GM19035 (cell line): ENCODE results near the gene RIMS4.

ENCODE experiments used
- ATAC-seq: cut with Tn5 transposase; IDR thresholded peaks from one replicate; pipeline ENCODE4 v1.9.1; 2021; ENCODE audit not compliant: unreplicated experiment

The RIMS4 gene

DNA sequence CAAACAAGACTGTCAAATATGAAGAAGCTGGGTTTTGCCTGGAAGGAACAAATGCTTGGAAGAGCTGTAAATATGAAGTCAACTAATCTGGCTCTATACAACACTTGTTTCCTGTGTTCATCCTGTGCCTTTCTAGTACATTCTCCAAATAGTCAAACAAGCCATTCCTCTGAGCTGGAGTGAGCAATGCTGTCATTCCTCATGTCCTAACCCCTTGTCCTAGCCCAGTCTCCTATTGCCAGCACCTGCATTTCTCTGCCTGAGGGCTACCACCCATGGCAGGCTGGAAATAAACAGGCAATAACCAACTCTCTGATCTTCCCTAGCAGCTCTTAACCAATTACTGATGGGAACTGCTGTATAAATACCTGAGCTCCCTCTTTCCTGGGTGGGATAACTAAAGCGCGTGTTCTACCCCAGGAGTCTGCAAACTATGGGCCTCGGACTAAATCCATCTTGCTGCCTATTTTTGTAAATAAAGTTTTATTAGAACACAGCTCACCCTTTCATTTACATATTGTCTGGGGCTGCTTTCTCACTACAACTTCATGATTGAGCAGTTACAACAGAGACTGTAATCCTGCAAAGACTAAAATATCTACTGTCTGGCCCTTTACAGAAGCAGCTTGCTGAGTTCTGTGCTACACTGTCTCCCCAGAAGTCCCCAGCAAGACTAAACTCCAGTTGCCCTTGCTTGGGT lies 13.4 kb downstream of the RIMS4 start:
- no peak for ATAC-seq

- no peak for ATAC-seq
These were observed 14.0 kb downstream of the RIMS4 start for GRCh38 chr20:44796311-44796710.

DNA sequence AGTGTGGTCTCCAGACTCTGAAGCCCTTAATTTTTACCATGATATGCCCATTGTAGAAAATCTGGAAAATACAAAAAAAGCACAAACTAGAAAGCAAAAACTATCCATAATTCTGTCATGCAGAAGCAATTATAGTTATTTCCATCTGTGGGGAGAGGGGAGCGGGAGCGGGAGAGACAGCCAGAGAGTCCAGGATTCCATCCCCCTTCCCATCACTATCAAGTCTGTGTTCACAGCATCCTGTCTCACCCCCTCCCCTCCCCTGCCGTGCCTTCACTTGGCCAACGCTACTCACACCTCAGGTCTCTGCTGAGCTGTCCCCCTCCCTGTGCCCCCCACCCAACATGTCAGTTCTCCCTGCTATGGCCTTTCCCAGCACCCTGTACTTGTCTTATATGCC lies 14.5 kb downstream of the RIMS4 start:
- no peak for ATAC-seq

DNA sequence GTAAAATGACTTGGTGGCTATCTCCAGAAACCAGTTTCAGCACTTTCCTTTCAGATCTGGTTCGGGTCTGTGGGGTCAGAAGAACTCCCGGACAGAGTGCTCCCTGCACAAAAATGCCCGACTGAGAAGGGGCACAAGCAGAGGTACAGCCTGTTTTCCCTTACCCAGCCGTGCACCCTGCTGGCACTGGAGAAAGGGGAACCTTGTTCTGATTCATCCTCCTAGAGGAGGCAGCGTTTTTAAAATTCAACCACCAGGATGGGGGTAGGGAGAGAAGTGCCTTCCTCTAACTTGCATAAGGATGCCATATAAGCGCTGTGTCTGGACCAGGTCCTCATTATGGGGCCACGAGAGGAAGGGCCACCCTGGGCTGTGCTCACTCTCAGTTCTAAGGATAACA lies 17.6 kb downstream of the RIMS4 start:
- ATAC-seq: no peak

DNA sequence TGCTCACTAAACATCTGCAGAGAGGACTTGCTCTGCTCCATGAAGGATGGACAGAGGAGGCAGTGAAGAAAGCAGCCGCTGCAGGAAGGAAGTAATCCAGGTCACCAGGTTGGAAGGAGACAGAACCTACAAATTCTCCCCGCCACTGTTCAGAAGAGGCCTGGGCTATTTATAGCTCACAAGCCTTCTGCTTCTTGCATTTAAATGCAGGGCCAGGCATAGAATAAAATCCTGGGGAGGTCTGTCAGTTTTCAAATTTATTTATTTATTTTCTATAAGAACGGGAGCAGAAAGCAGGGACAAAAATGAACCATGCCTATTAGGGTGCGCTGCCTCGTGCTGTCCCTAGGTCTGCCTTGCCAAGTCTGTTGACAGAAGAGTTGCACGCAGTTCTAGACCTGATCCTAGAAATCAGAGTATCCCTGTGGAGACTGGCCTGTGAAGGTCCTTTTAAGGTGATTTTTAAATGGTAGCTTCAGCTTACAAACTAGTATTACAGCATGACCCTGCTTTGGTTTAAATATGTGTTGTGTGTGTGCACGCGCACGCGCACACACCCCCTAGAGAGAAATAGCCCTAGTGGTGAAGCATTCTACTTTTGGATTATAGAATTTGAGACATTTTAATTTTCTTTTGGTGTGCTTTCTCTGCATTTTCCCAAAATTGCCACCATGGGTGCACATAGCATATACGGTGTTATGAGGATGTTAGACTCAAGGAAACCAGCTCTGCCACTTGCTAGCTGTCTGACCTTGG lies 19.5 kb downstream of the RIMS4 start:
- ATAC-seq: no peak

DNA sequence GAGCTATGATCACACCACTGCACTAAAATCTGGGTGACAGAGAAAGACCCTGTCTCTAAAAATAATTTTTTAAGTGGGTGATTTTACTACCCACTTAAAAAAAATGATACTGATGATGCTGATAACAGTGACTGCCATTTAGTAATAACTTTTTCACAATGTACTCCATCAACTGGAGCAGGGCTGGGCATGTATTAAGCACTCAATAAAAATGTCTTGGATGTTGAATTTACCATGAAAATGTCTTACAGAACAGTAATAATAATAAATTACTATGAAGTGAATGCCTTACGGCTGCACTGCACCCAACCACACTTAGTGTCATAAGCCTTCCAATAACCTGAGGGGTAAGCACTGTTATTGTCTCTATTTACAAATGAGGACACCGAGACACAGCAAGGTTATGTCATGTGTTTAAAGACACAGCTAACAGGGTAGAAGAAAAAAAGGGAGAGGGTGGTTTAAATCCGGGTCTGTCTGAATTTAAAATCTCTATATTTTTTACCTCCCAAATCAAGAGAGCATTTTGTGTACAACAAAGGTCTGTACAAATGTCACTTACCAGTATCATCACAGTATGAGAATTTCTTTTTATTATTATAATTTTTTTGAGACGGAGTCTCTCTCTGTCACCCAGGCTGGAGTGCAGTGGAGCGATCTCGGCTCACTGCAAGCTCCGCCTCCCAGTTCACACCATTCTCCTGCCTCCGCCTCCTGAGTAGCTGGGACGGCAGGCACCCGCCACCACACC lies 21.5 kb downstream of the RIMS4 start:
- no peak for ATAC-seq

DNA sequence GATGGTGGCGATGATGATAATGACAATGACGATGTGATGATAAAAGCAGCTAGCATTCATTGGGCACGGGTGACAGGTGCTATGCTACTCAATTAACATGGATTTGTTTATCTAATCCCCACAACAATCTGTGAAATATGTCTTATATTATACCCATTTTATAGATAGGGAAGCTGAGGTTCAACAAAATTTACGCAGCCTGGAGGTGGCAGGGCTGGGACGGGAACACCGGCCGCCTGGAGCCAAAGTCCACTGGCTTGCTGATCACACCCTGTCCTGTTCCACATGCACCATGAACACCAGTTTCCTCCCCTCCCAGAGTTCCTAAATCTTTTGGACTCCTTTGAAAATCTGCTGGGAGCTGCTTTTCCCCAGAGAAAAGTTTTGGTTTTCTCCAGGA lies 23.0 kb downstream of the RIMS4 start:
- no peak for ATAC-seq

DNA sequence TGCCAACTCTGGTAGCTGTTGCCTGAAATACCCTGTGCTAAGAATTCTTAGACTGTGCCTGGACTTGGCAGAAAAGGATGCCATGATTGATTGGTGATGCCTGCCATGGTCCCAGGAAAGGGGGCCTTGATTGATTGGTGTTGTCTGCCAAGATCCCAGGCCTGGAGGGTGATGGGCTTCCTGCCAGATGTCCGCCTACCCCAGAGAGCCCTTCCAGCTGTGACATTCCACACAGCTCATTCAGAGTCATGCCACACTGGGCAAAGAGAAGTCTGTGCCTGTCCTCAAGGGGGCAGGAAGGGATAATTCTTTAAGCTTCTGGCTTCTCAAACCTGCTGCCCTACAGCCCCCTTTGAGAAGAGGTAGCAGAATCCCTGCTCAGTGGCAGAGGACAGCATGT lies 24.6 kb downstream of the RIMS4 start:
- no peak for ATAC-seq

- ATAC-seq: no peak
These were observed 25.7 kb downstream of the RIMS4 start for GRCh38 chr20:44784688-44785087.

- ATAC-seq: no peak
These were observed 28.6 kb downstream of the RIMS4 start for GRCh38 chr20:44781791-44782190.

DNA sequence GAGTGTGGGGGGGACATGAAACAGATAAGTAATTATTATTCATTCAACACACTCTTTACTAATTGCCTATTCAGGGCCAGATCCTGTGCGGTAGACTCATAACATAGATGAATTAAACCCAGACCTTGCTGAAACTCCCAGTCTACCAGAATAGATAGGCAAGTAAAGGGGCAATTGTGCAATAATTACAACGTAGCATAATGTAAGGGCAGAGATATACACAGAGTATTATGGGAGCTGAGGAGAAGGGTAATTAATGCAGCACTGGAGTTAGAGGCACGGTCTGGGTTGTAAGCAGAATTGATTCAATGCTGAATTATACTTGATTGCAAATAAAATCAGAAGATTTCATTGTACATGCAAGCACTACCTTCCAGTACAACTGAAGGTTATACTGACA lies 29.2 kb downstream of the RIMS4 start:
- ATAC-seq: no peak

GRCh38 chr20:44780226-44780625 lies 30.1 kb downstream of the RIMS4 start:
- ATAC-seq: no peak

GRCh38 chr20:44776980-44777379 lies 33.4 kb downstream of the RIMS4 start:
- no peak for ATAC-seq

DNA sequence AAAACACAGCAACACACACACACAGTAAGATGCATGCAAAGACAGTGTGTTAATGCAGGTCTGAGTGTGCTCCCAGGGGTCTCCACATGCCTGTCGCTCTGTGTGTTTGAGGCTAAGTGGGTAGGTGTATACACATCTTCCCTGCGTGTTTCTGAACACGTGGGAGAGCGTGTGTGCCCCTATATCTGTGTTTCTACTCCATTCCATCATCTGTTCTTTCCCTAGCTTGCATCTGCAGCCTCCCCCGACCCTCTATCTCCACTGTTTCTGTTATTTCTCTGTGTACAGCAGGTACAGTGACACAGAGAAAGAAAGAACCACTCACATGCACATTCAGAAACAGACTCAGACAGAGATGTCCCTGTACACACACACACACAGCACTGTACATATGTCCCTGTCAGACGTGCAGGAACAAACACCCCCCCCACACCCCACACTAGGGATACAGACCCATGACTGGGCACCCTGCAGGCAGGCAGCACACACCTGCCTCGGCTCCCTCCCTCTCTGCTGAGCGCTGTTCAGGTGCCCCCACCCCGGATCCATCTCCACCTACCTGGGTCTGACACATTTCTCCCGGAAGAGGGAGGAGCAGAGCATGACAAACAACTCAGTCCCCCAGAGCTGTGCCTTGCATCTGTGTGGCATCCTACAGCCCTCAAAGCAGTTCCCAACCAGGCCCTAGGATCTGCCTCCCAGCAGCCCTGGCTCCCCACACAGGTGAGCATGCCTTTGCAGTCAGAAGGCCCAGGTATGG lies 37.1 kb downstream of the RIMS4 start:
- ATAC-seq: no peak

DNA sequence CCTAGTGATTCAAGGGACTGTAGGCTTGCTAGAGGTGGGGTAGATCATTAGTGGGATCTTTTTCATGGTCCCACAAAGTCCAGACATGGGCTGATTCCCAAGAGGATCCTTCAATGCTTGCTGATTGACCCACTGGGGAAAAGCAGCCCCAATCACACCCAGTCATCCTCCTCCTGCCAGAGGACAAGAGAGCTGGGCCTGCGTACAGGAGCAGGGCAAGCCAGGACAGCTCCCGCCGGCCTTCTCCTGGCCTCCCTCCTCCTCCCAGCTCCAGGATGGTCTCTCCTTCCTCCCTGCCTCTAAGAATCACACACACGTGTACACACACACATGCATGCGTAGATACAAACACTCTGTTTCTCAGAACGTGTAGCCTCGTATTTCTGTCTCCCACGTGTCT lies 37.7 kb downstream of the RIMS4 start:
- no peak for ATAC-seq

GRCh38 chr20:44771172-44771535 lies 39.2 kb downstream of the RIMS4 start:
- no peak for ATAC-seq

- ATAC-seq: no peak
These were observed 39.7 kb downstream of the RIMS4 start for GRCh38 chr20:44770484-44771171.

DNA sequence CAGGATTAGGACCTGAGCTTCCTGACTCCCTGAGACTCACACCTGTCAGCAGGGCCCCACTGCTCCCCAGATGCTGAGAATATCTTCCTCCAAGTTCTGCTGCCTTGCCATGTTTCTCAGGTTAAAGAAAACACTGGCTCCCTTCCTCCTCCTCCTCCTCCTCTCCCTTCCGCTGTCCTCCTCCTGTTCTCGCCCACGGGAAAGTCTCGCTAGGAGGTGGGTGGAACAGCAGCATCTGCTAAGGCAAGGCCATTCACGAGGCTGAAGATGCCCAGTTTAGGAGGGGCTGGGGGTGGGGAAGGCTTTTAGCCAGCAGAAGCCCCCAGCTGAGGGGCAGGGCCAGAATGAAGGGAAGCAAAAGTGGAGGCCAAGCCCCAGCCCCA lies 40.9 kb downstream of the RIMS4 start:
- ATAC-seq: no peak

DNA sequence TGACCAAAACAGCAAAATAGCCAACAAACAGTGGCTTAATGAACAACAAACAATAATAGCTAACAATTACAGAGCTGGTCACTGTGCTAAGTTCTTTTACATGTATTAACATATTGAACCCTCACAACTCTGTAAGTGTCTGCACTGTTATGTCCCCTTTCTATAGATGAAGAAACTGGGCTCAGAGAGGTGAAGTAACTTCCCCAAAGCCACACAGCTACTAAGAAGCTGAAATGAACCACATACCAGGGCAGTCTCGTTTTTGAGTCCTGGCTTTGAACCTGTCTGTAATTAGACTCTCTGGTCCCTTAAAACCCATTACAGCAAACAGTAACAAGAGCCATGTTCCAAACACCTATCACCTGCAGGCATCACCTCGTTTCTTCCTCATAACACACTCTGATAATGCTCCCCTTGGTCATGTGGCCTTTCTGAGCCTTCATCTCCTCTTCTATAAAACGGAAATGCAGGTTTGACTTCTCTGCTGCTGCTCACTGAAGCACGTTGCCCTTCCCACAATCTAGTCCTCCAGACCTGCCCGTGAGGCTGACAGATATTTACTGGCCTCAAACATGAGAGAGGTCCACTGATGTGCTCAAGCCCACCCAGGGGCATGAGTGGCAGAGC lies 41.4 kb downstream of the RIMS4 start:
- ATAC-seq: no peak

- no peak for ATAC-seq
These were observed 42.1 kb downstream of the RIMS4 start for GRCh38 chr20:44768256-44768655.
